ENCODE data around the gene MVK.

- TF ChIP-seq EP300 (IDR thresholded peaks at IDR 0.05): no peak
- no peak for TF ChIP-seq CTCF (IDR thresholded peaks at IDR 0.05)
These were observed 7.7 kb downstream of the MVK start for GRCh38 chr12:109581334-109581691.

Data from stomach (tissue), 4 donors.